Measurements from ENCODE around the gene PKNOX2. TPM values are rescaled to one million over a fixed set of nuclear protein-coding genes. Genes with fewer than 3 reads are reported as not detected.

PKNOX2 gene
- total and polyA plus RNA-seq, 2 of the 8 experiments (the other 6 are each of a cell fraction or from before 2014, with no cell fraction given), result 2.0 TPM

DNA sequence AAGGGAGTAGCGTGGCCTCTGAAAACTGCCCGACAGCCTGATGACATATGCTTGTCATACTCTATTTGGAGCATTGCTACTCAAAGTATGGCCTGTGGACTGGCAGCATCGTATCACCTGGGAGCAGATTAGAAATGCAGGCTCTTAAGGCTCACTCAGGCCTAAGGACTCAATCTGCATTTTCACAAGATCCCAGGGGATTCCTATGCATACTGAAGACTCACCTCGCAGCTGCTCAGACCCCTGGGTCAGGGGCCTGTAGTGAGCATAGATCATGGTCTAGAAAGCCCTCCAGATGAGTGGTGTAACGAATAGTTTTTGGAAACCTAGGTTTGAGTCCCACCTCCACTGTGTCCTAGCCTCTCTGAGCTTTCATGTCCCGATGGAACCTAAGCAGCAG is 205.3 kb downstream of the PKNOX2 start (continued):
- TF ChIP-seq TEAD4 (IDR thresholded peaks at IDR 0.05; ENCODE audit: low read depth, low read length) (no peak), CEBPB (IDR thresholded peaks at IDR 0.05; ENCODE audit: low read depth, low read length) (no peak), YY1 (IDR thresholded peaks at IDR 0.05; ENCODE audit: low read depth, low read length) (no peak), POU5F1 (IDR thresholded peaks at IDR 0.05; ENCODE audit: low read depth, low read length) (no peak), KDM4A (IDR thresholded peaks at IDR 0.05; ENCODE audit: low read depth, low read length, severe bottlenecking) (no peak), MAFK (IDR thresholded peaks at IDR 0.05; ENCODE audit: low read depth, low read length) (no peak)

All from H1 (cell line).